Esophagus squamous epithelium (tissue), 5 donors: ENCODE results near the gene LLPH. TPM values are rescaled to one million over a fixed set of nuclear protein-coding genes. Genes with fewer than 3 reads are reported as not detected.

Source experiments
- DNase-seq: peaks from one replicate; lab custom pipeline; 2025; lab: John Stamatoyannopoulos, UW
- H3K27ac ChIP-seq, 4 donors: fragments of 200-600 bp; sonication (generic); one replicate each; pipeline ENCODE4 v1.5.1; 2016 to 2019; ENCODE audit warnings: mild to moderate bottlenecking in 1 of 4
- H3K27me3 ChIP-seq, 4 donors: fragments of 200-600 bp; sonication (generic); 1 replicate in 3 of 4; 2 replicates in 1 of 4; pipeline versions ENCODE4 v1.5.1 to v1.6.0; 2017 to 2021; ENCODE audit warnings: antibody characterized with exemption in 1 of 4
- H3K36me3 ChIP-seq, 3 donors: fragments of 200-600 bp; sonication (generic); one replicate each; pipeline ENCODE4 v1.5.1; 2016 to 2019
- H3K4me1 ChIP-seq, 3 donors: fragments of 200-600 bp; sonication (generic); one replicate each; pipeline ENCODE4 v1.5.1; 2017 to 2019
- H3K4me3 ChIP-seq, 4 donors: fragments of 200-600 bp; sonication (generic); 1 replicate in 3 of 4; 2 replicates in 1 of 4; pipeline ENCODE4 v1.5.1; 2016 to 2019; ENCODE audit warnings: mild to moderate bottlenecking in 2 of 4, moderate library complexity in 1 of 4
- H3K9me3 ChIP-seq, 3 donors: fragments of 200-600 bp; sonication (generic); one replicate each; pipeline ENCODE4 v1.5.1; 2016 to 2019
- POLR2A ChIP-seq, 4 donors: fragments of 450-650 bp; IDR thresholded peaks; one replicate each; pipeline ENCODE4 v1.6.1; 2017; ENCODE audit warnings: antibody characterized with exemption in 4 of 4, mild to moderate bottlenecking in 4 of 4, moderate library complexity in 3 of 4
- WGBS, 2 donors: methylation state at CpG; one replicate each; pipeline ENCODE4 v1.1.5; 2018; 5-methylcytosine and 5-hydroxymethylcytosine counted together
- intact Hi-C: fragments of 100-400 bp; cut with DNase I; formaldehyde crosslinking; loops from one replicate; pipeline ENCODE4 v1.15.0; 2022
- total RNA-seq, 4 donors: library from RNA; depleted of rRNA; stranded (reverse); fragments of >200 nt; gene quantifications; one replicate each; pipeline ENCODE4 v1.1.0, GENCODE V29; 2016
- TF ChIP-seq, protein P1 (sequence below), 6 experiments: fragments of 450-650 bp in 4 of 6; fragments of 200-600 bp in 2 of 6; sonication (generic) in 2 of 6; IDR thresholded peaks; one replicate each; pipeline ENCODE4 v1.5.1; 2016 to 2019; ENCODE audit warnings: antibody characterized with exemption in 6 of 6, mild to moderate bottlenecking in 4 of 6, moderate library complexity in 4 of 6
- donor health status: DM: yes; HTN: yes; CAD: no.

Gene LLPH
- total RNA-seq, 4 donors from 2014 or later = 3.1 to 15.6 (median 9.1) TPM

DNA sequence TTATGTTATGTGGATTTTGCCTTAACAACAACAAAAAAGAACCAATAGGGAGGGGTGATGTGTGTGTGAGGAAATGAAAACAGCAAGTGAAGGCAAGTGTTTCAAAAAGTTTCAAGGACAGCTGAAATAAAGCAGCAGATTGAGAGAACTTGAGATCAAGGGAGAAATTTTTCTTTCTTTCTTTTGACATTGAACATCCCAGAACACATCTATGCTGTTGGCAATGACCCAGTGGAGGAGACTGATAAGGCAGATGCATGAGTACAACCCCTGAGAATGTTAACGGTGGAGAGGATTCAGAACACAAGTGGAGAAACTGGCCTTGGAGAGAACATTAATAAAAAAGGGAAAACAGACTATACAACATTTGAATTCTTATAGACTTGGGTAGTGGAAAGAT, 2.9 kb downstream of the LLPH start:
- 86 to 89% methylated on average over 1 of the region's 1 CpG for WGBS, 2 donors

DNA sequence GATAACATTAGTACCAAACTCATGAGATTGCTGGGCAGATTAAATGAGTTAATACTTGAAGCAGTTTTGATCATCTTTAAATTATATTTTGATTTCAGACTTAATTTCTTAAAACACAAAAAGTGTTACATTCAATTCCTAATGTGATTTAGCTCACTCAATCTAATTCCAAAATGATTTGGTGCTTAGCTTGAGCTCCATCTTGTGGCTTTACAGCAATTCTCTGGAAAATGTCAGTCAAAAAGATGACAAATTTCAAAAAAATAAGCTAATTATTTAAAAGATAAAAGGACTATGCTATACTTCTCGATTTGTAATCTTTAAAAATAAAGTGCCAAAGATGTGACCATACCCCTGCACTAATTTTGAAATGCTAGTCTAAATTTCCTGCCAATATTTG, 10.1 kb downstream of the LLPH start:
- no peak overlapping the region for H3K27ac ChIP-seq
- peaks cover 0 to 50% (median 18%) of the 10 kb centered on the region in 3 donors for H3K36me3 ChIP-seq
- DNase-seq = no peak
- H3K9me3 ChIP-seq = no peaks in the 10 kb centered on the region
- intact Hi-C loops = no loop called here
- H3K27me3 ChIP-seq = no peaks in the 10 kb centered on the region
- TF ChIP-seq POLR2A (IDR thresholded peaks at IDR 0.05) = no peak
- TF ChIP-seq, protein P1, sequence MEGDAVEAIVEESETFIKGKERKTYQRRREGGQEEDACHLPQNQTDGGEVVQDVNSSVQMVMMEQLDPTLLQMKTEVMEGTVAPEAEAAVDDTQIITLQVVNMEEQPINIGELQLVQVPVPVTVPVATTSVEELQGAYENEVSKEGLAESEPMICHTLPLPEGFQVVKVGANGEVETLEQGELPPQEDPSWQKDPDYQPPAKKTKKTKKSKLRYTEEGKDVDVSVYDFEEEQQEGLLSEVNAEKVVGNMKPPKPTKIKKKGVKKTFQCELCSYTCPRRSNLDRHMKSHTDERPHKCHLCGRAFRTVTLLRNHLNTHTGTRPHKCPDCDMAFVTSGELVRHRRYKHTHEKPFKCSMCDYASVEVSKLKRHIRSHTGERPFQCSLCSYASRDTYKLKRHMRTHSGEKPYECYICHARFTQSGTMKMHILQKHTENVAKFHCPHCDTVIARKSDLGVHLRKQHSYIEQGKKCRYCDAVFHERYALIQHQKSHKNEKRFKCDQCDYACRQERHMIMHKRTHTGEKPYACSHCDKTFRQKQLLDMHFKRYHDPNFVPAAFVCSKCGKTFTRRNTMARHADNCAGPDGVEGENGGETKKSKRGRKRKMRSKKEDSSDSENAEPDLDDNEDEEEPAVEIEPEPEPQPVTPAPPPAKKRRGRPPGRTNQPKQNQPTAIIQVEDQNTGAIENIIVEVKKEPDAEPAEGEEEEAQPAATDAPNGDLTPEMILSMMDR (IDR thresholded peaks at IDR 0.05) = no peak
- H3K4me1 ChIP-seq = no peaks in the 10 kb centered on the region
- no peak overlapping the region for H3K4me3 ChIP-seq
- WGBS, 2 donors = 56 to 77% methylated on average over 1 of the region's 1 CpG

More for the DNA sequence above, 2.9 kb downstream of the LLPH start:
- intact Hi-C loops = no loop called here
- H3K27ac ChIP-seq = no peak overlapping the region
- peaks cover 0 to 35% (median 13%) of the 10 kb centered on the region in 3 donors for H3K4me1 ChIP-seq
- H3K27me3 ChIP-seq = no peaks in the 10 kb centered on the region
- TF ChIP-seq, protein P1 (IDR thresholded peaks at IDR 0.05) = no peak
- no peak for TF ChIP-seq POLR2A (IDR thresholded peaks at IDR 0.05)
- H3K9me3 ChIP-seq = no peaks in the 10 kb centered on the region
- no peak overlapping the region for H3K4me3 ChIP-seq
- H3K36me3 ChIP-seq = peaks cover 0 to 65% (median 10%) of the 10 kb centered on the region in 3 donors
- DNase-seq = no peak

DNA sequence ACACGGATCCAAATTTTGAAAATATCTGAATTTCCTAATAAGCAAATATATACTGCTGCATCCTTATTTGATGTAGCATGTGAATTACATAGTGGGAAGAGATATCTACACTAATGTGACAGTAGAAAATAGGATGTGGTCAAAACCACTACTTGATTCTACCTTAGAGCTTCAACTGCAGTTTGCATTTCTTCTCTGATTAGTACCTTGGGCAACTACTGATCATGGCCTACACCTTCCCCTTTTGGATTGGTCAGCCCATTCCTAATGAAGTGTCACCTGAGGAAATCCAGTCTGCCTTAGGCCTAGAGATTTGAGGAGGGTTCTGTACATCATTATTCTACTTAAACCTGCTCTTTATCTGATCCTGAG, 10.7 kb downstream of the LLPH start:
- intact Hi-C loops = no loop called here
- H3K36me3 ChIP-seq = peaks cover 0 to 44% (median 18%) of the 10 kb centered on the region in 3 donors
- no peak overlapping the region for H3K27ac ChIP-seq
- no peaks in the 10 kb centered on the region for H3K27me3 ChIP-seq
- TF ChIP-seq POLR2A (IDR thresholded peaks at IDR 0.05) = no peak
- TF ChIP-seq, protein P1 (IDR thresholded peaks at IDR 0.05) = no peak
- no peak overlapping the region for H3K4me3 ChIP-seq
- 83 to 84% methylated on average over 1 of the region's 1 CpG for WGBS, 2 donors
- DNase-seq = no peak
- H3K4me1 ChIP-seq = no peaks in the 10 kb centered on the region
- no peaks in the 10 kb centered on the region for H3K9me3 ChIP-seq

DNA sequence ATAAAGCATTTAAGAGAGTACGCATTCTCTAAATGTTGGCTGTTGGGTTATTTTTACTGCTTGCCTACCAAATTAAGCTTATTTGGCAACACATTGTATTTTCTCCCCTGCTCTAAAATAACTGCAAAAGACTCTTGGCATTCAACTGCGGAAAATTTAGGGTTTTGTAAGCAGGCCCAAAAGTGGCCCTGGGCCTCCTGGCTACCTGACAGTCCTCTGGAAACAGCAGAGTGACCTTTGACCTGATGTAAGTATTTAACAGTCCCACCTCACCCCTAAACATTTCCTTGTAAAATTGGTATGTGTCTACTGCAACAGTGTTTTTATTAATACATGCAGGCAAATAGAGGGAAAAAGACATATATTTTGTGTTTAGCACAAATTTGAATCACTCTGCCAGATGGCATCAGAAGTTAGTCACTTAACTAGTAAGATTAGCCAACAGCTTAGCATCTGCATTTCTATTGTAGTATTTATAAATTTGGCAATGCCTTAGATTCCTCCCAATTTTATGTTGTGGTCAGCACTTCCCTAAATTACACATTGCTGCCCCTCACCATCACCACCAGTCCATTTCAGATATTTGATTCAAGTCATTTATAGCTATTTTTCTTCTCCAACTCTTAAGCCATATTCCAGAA, 11.2 kb downstream of the LLPH start:
- H3K4me1 ChIP-seq = no peaks in the 10 kb centered on the region
- TF ChIP-seq, protein P1 (IDR thresholded peaks at IDR 0.05) = no peak
- no peak for TF ChIP-seq POLR2A (IDR thresholded peaks at IDR 0.05)
- no peaks in the 10 kb centered on the region for H3K27me3 ChIP-seq
- H3K36me3 ChIP-seq = peaks cover 0 to 39% (median 18%) of the 10 kb centered on the region in 3 donors
- H3K27ac ChIP-seq = no peak overlapping the region
- intact Hi-C loops = no loop called here
- H3K4me3 ChIP-seq = no peak overlapping the region
- no peaks in the 10 kb centered on the region for H3K9me3 ChIP-seq
- DNase-seq = no peak
- 79 to 90% methylated on average over 2 of the region's 2 CpGs for WGBS, 2 donors

DNA sequence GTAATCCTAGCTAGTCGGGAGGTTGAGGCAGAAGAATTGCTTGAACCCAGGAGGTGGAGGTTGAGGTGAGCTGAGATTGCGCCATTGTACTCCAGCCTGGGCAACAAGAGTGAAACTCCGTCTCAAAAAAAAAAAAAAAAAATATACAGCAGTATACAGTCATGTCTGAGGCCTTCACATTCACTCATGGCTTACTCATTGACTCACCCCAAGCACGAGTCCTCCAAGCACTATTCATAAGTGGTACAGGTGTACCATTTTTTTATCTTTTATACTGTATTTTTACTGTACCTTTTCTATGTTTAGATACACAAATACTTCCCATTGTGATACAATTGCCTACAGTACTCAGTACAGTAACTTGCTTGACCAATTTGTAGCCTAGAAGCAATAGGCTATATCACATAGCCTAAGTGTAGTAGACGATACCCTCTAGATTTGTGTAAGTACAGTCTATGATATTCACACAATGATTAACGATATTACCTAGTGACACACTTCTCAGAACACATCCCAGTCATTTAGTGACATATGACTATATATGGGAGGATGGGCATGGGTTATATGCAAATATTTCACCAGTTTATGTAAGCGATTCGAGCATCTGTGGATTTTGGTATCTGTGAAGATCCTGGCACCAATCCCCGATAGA, 12.2 kb downstream of the LLPH start:
- 79 to 87% methylated on average over 9 of the region's 9 CpGs for WGBS, 2 donors
- H3K4me1 ChIP-seq = no peaks in the 10 kb centered on the region

More for the DNA sequence above, 12.2 kb downstream of the LLPH start:
- intact Hi-C loops = no loop called here
- no peak for DNase-seq
- H3K27me3 ChIP-seq = no peaks in the 10 kb centered on the region
- H3K27ac ChIP-seq = no peak overlapping the region
- H3K4me3 ChIP-seq = no peak overlapping the region
- H3K36me3 ChIP-seq = peaks cover 0 to 29% (median 15%) of the 10 kb centered on the region in 3 donors
- TF ChIP-seq POLR2A (IDR thresholded peaks at IDR 0.05) = no peak
- TF ChIP-seq, protein P1 (IDR thresholded peaks at IDR 0.05) = no peak
- H3K9me3 ChIP-seq = no peaks in the 10 kb centered on the region
